Muscle of arm (tissue), 12 donors: ENCODE results near the gene AP4S1. TPM values are rescaled to one million over a fixed set of nuclear protein-coding genes. Genes with fewer than 3 reads are reported as not detected.
A peak's percentile ranks its signal among the peaks of the same experiment; 100 is the strongest.
"Not testable (repeated sequence)": the region's sequence is repeated elsewhere in the genome, so short reads cannot be mapped to it uniquely, and the experiment has no call there.

Experiments
- DNase-seq: peaks from one replicate; pipeline ENCODE4 v3.0.0-alpha.2; 2013
- polyA plus RNA-seq, 12 donors: library from polyadenylated mRNA; unstranded; fragments of 120-200 nt; gene quantifications; one replicate each; pipeline ENCODE4 v1.2.1, GENCODE V29; 2013; ENCODE audit not compliant: insufficient read length in 12 of 12

AP4S1 gene
- polyA plus RNA-seq, 12 donors: 9.4 to 20.8 (median 15.1) TPM; not detected in 1

- DNase-seq: no peak
Measured at GRCh38 chr14:31003284-31003683, 22.2 kb upstream of the AP4S1 start.

- DNase-seq: not testable (repeated sequence)
Measured at GRCh38 chr14:31004007-31004406, 21.4 kb upstream of the AP4S1 start.

GRCh38 chr14:31006703-31007102, 18.7 kb upstream of the AP4S1 start:
- DNase-seq: no peak

- DNase-seq: no peak
Measured at GRCh38 chr14:31009836-31010574, 15.4 kb upstream of the AP4S1 start.

- DNase-seq: no peak
Measured at GRCh38 chr14:31010935-31011334, 14.5 kb upstream of the AP4S1 start.

GRCh38 chr14:31013841-31014240, 11.6 kb upstream of the AP4S1 start:
- no peak for DNase-seq

DNA sequence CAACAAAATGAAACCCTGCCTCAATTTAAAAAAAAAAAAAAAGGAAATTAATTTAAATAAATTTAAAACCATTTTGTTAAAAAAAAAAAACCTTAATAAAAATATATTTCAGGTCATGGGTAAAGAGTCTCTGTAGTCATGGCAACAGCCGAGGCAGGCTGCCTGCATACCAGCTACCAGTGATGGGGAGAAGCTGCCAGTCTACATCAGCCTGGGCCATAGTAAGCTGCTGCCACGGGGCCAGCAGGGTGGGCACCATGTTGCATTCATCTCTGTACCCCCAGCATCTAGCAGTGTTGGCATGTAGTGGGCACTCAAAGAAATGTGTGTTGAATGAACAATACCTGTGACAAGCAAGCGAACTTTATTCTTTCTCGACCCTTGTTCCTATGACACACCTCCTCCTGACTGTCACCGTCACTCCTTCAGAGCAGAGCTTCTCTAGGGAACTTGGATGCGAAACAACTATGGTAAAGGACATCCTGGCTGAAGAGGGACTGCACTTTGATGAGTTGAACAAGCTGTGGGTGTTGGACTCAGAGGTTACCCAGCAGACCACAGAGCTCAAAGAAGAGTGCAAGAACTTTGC, 7.3 kb upstream of the AP4S1 start:
- DNase-seq: no peak

DNA sequence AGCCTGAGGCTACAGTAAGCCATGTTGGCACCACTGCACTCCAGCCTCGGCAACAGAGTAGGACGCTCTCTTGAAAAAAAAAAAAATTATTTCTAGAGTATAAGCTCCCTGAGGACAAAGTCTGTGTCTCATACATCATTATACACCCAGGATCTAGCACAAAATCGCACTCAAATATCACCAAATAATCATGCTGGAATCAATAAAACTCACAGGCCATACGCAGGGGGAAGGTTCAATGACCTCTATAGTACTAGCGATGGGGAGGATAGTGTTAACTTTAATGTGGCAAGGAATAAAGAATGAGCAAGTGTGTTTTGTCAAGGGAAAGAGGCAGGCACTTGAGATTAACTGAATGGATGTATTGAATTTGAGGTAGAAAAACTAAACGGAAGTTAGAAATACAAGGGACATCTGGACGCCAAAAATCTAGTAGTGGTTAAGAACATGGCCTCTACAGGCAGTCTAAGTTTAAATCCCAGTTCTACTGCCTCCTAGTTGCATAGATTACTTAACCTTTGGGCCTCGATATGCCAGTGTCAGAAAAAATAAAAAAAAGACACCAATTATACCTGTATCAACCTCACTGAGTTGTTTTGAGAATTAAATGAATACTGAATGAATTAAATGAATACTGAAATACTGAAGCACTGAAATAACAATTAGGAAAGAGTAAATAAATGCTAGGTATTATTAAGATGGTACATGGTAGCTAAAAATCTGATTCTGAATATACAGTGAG, 4.4 kb upstream of the AP4S1 start:
- DNase-seq: no peak

- no peak for DNase-seq
Measured at GRCh38 chr14:31021576-31021949, 3.9 kb upstream of the AP4S1 start.

GRCh38 chr14:31022386-31022785, 3.1 kb upstream of the AP4S1 start:
- DNase-seq: no peak

GRCh38 chr14:31024010-31024480, 1.4 kb upstream of the AP4S1 start:
- no peak for DNase-seq

- DNase-seq: no peak
Measured at GRCh38 chr14:31024577-31025366, 677 bp upstream of the AP4S1 start.

DNA sequence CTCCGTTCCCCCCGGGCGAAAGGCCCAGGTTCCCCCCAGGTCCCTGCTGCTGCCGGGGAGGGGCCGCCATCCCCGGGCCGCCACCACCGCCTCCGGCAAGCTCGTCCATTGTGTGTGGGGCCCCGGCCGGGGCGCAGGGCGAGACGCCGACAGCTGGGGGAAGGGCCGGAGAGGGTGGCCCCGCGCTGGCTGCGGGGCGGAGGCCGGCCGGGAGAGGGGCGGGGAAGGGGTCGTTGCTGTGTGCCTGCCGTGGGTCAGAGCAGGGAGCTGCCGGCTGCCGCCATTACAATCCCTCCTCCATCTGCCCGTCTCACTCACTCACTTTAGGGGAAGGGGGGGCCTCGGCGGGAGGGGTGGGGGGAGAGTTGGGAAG, 614 bp downstream of the AP4S1 start, which contains the start of gene STRN3:
Gene STRN3, minus strand, starts transcription at position 303 of the 373 bp plus-strand sequence. Its CDS starts 194 bp downstream, at position 109.
- DNase-seq: no peak

GRCh38 chr14:31026450-31027235, 1.2 kb downstream of the AP4S1 start:
- peak; percentile 98 for DNase-seq

GRCh38 chr14:31027847-31028246, 2.4 kb downstream of the AP4S1 start:
- no peak for DNase-seq

- DNase-seq: no peak
Measured at GRCh38 chr14:31029016-31029970, 3.8 kb downstream of the AP4S1 start.

DNA sequence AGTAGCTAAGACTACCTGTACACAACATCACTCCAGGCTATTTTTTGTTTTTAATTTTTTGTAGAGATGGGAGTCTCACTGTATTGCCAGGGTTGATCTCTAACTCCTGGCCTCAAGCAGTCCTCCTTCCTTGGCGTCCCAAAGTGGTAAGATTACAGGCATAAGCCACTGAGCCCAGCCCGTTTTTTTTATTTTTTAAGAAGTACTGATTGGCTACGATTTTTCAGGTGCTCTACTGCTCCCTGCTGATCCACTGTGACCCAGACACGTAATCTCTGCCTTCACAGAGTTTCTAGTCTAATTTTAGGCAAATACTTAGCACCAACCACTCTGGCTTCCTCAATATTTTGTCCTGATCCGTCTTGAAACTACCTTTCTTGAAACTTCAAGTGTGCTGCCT, 5.0 kb downstream of the AP4S1 start:
- DNase-seq: no peak

- DNase-seq: no peak
Measured at GRCh38 chr14:31036552-31036951, 11.1 kb downstream of the AP4S1 start.

GRCh38 chr14:31037709-31038221, 12.3 kb downstream of the AP4S1 start:
- no peak for DNase-seq
